NCI-H1436 (cell line): ENCODE results near the gene LAMA2.

ENCODE experiments used
- DNase-seq: peaks from one replicate; lab custom pipeline; 2025; lab: John Stamatoyannopoulos, UW

The LAMA2 gene

GRCh38 chr6:129523816-129524215 lies 640.9 kb downstream of the LAMA2 start:
- no peak for DNase-seq

- DNase-seq, result no peak
Observed at GRCh38 chr6:129525055-129525454, 642.1 kb downstream of the LAMA2 start.

- no peak for DNase-seq
Observed at GRCh38 chr6:129534926-129535325, 652.0 kb downstream of the LAMA2 start.

GRCh38 chr6:129536271-129536670 lies 653.3 kb downstream of the LAMA2 start:
- DNase-seq, result no peak

- no peak for DNase-seq
Observed at GRCh38 chr6:129539032-129539431, 656.1 kb downstream of the LAMA2 start.

- DNase-seq, result no peak
Observed at GRCh38 chr6:129542705-129543104, 659.8 kb downstream of the LAMA2 start.

- DNase-seq, result no peak
Observed at GRCh38 chr6:129543981-129544380, 661.0 kb downstream of the LAMA2 start.

- DNase-seq, result no peak
Observed at GRCh38 chr6:129544892-129545612, 662.1 kb downstream of the LAMA2 start.

- no peak for DNase-seq
Observed at GRCh38 chr6:129546702-129547101, 663.8 kb downstream of the LAMA2 start.

GRCh38 chr6:129551486-129551885 lies 668.5 kb downstream of the LAMA2 start:
- no peak for DNase-seq

- DNase-seq, result no peak
Observed at GRCh38 chr6:129552413-129552812, 669.5 kb downstream of the LAMA2 start.

- DNase-seq, result no peak
Observed at GRCh38 chr6:129555206-129555832, 672.4 kb downstream of the LAMA2 start.

- no peak for DNase-seq
Observed at GRCh38 chr6:129558248-129558647, 675.3 kb downstream of the LAMA2 start.

- no peak for DNase-seq
Observed at GRCh38 chr6:129565366-129565765, 682.4 kb downstream of the LAMA2 start.

- DNase-seq, result no peak
Observed at GRCh38 chr6:129565811-129566210, 682.9 kb downstream of the LAMA2 start.
